H1 (cell line): Measurements from ENCODE around the gene FCMR. TPM values are rescaled to one million over a fixed set of nuclear protein-coding genes. Genes with fewer than 3 reads are reported as not detected.

Source experiments
- TCF12 ChIP-seq: IDR thresholded peaks from 2 replicates; pipeline ENCODE4 v1.6.1; 2011; ENCODE audit warnings: low read depth, mild to moderate bottlenecking, low read length
- polyA plus RNA-seq, 7 experiments: library from polyadenylated mRNA; depleted of rRNA in 3 of 7; stranded (reverse) in 5 of 7; unstranded in 2 of 7; fragments of >200 nt in 5 of 7; fragments of 200-250 nt in 2 of 7; gene quantifications; 1 replicate in 5 of 7; 2 replicates in 1 of 7; 4 replicates in 1 of 7; pipeline versions ENCODE4 v1.2.1 to v1.2.3, GENCODE V29; 2011 to 2013; ENCODE audit warnings: missing spikeins in 2 of 7, mixed read lengths in 2 of 7
- total RNA-seq: library from RNA; stranded (reverse); fragmentation: NEBNext Ultra II Directional; extraction: Animal tissue kit (Norgen Biotek cat#: 25700); gene quantifications from 2 replicates; pipeline ENCODE4 v1.2.1, GENCODE V29; 2021
- TF ChIP-seq, protein P1 (sequence below): IDR thresholded peaks from 2 replicates; pipeline ENCODE4 v1.6.1; 2012; ENCODE audit warnings: inconsistent platforms

The FCMR gene
- total and polyA plus RNA-seq, 2 of the 8 experiments (the other 6 are each of a cell fraction or from before 2014, with no cell fraction given), result 0.53 TPM; not detected in 1

GRCh38 chr1:206890125-206891060 lies 31.3 kb downstream of the FCMR start (continued):
- no peak for TF ChIP-seq TCF12
- TF ChIP-seq, protein P1, sequence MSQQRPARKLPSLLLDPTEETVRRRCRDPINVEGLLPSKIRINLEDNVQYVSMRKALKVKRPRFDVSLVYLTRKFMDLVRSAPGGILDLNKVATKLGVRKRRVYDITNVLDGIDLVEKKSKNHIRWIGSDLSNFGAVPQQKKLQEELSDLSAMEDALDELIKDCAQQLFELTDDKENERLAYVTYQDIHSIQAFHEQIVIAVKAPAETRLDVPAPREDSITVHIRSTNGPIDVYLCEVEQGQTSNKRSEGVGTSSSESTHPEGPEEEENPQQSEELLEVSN, result no peak
- TF ChIP-seq, all 59 proteins: peak for 0
